SK-N-SH (cell line): Measurements from ENCODE around the gene NEBL. TPM values are rescaled to one million over a fixed set of nuclear protein-coding genes. Genes with fewer than 3 reads are reported as not detected.

ENCODE experiments used
- CTCF ChIA-PET: fragments of 300-600, 350-600 bp; formaldehyde crosslinking; extraction: SDS; loops from one replicate; lab custom pipeline; 2021; lab: Yijun Ruan, JAX
- POLR2A ChIA-PET: fragments of 350-600 bp; sonication (Branson Sonifier 250); formaldehyde crosslinking; extraction: SDS; loops from one replicate; lab custom pipeline; 2020; ENCODE audit warnings: antibody characterized with exemption, inconsistent platforms; lab: Yijun Ruan, JAX
- DNase-seq: peaks from one replicate; pipeline ENCODE4 v3.0.0; 2012
- H2AFZ ChIP-seq: fragments of 200-600 bp; sonication (generic); 2 replicates; pipeline ENCODE4 v1.8.1; 2016; ENCODE audit warnings: antibody characterized with exemption, mild to moderate bottlenecking, low read depth
- H3F3A ChIP-seq: fragments of 200-600 bp; sonication (generic); replicated peaks from 2 replicates; pipeline ENCODE3; 2016; ENCODE audit warnings: antibody characterized with exemption, mild to moderate bottlenecking; ENCODE audit not compliant: insufficient read depth
- H3K27ac ChIP-seq, 2 experiments: fragments of 200-500 bp in 1 of 2; fragments of 200-600 bp in 1 of 2; sonication (Bioruptor generic) in 1 of 2; sonication (generic), shearing (Covaris generic) in 1 of 2; 2 replicates each; pipeline versions ENCODE4 v1.5.1 to v1.6.1; 2014 to 2016; ENCODE audit warnings: low read depth in 2 of 2, inconsistent platforms in 1 of 2, low read length in 1 of 2, mild to moderate bottlenecking in 1 of 2, mixed read lengths in 1 of 2
- H3K27me3 ChIP-seq: fragments of 200-600 bp; sonication (generic), shearing (Covaris generic); 2 replicates; pipeline ENCODE4 v1.6.1; 2016; ENCODE audit warnings: mixed run types; ENCODE audit not compliant: insufficient read depth
- H3K36me3 ChIP-seq, 2 experiments: fragments of 200-500 bp in 1 of 2; fragments of 200-600 bp in 1 of 2; sonication (Bioruptor generic) in 1 of 2; sonication (generic) in 1 of 2; replicated peaks in 1 of 2; 2 replicates each; pipeline versions ENCODE3 to v1.5.1; 2014 to 2016; ENCODE audit warnings: low read length in 1 of 2, mild to moderate bottlenecking in 1 of 2; ENCODE audit not compliant: insufficient read depth in 2 of 2, control insufficient read depth in 1 of 2
- H3K4me1 ChIP-seq, 2 experiments: fragments of 200-500 bp in 1 of 2; fragments of 200-600 bp in 1 of 2; sonication (Bioruptor generic) in 1 of 2; sonication (generic), shearing (Covaris generic) in 1 of 2; 2 replicates each; pipeline versions ENCODE4 v1.5.1 to v1.6.1; 2014 to 2016; ENCODE audit warnings: low read depth in 1 of 2, low read length in 1 of 2, mixed run types in 1 of 2; ENCODE audit not compliant: insufficient read depth in 2 of 2, control insufficient read depth in 1 of 2
- H3K4me2 ChIP-seq: fragments of 200-600 bp; sonication (generic), shearing (Covaris generic); 2 replicates; pipeline ENCODE4 v1.6.1; 2017; ENCODE audit warnings: mixed run types
- H3K4me3 ChIP-seq, 2 experiments: fragments of 200-500 bp in 1 of 2; fragments of 200-600 bp in 1 of 2; sonication (Bioruptor generic) in 1 of 2; sonication (generic), shearing (Covaris generic) in 1 of 2; 2 replicates each; pipeline versions ENCODE4 v1.5.1 to v1.8.1; 2014 to 2016; ENCODE audit warnings: low read depth in 2 of 2, inconsistent platforms in 1 of 2, low read length in 1 of 2, mild to moderate bottlenecking in 1 of 2, mixed read lengths in 1 of 2, moderate library complexity in 1 of 2
- H3K79me2 ChIP-seq: fragments of 200-600 bp; sonication (generic); 2 replicates; pipeline ENCODE4 v1.8.1; 2017; ENCODE audit warnings: mild to moderate bottlenecking; ENCODE audit not compliant: insufficient read depth
- H3K9ac ChIP-seq: fragments of 200-600 bp; sonication (generic); 2 replicates; pipeline ENCODE4 v1.6.1; 2017; ENCODE audit warnings: mixed run types
- H3K9me2 ChIP-seq: fragments of 200-600 bp; sonication (generic); 2 replicates; pipeline ENCODE4 v1.6.1; 2017; ENCODE audit warnings: mixed run types
- H3K9me3 ChIP-seq: fragments of 200-600 bp; sonication (generic); 2 replicates; pipeline ENCODE4 v1.6.1; 2017; ENCODE audit warnings: mixed run types, mild to moderate bottlenecking, moderate library complexity
- H4K20me1 ChIP-seq: fragments of 200-600 bp; sonication (generic); 2 replicates; pipeline ENCODE4 v1.6.1; 2017; ENCODE audit warnings: mild to moderate bottlenecking, mixed run types; ENCODE audit not compliant: insufficient read depth
- CHD2 ChIP-seq: fragments of 150-350 bp; IDR thresholded peaks from 2 replicates; pipeline ENCODE4 v1.6.1; 2018; ENCODE audit warnings: low read length; ENCODE audit not compliant: partially characterized antibody
- CTCF ChIP-seq: fragments of 200-600 bp; sonication (generic); IDR thresholded peaks from 2 replicates; pipeline ENCODE4 v1.6.1; 2017; ENCODE audit warnings: antibody characterized with exemption, mild to moderate bottlenecking, moderate library complexity
- ELF1 ChIP-seq: IDR thresholded peaks from 2 replicates; pipeline ENCODE4 v1.4.0; 2012
- EP300 ChIP-seq, 2 experiments: IDR thresholded peaks; 2 replicates each; pipeline versions ENCODE4 v1.4.0 to v1.6.1; 2012; ENCODE audit warnings: borderline replicate concordance in 1 of 2, low read depth in 1 of 2, low read length in 1 of 2
- FOXJ3 ChIP-seq: sonication (generic); formaldehyde crosslinking; IDR thresholded peaks from 2 replicates; pipeline ENCODE4 v1.5.1; 2020; ENCODE audit warnings: mild to moderate bottlenecking, missing genetic modification reagents
- JUND ChIP-seq: IDR thresholded peaks from 2 replicates; pipeline ENCODE4 v1.4.0; 2012
- MXI1 ChIP-seq: IDR thresholded peaks from 2 replicates; pipeline ENCODE4 v1.6.1; 2012; ENCODE audit warnings: mild to moderate bottlenecking, low read depth, low read length, improper control_type of control experiment
- NFIC ChIP-seq: IDR thresholded peaks from 2 replicates; pipeline ENCODE4 v1.4.0; 2012; ENCODE audit warnings: borderline replicate concordance
- NRF1 ChIP-seq: IDR thresholded peaks from 2 replicates; pipeline ENCODE4 v1.6.1; 2012; ENCODE audit warnings: low read depth, mild to moderate bottlenecking, low read length
- RAD21 ChIP-seq: IDR thresholded peaks from 2 replicates; pipeline ENCODE4 v1.6.1; 2012; ENCODE audit warnings: mild to moderate bottlenecking, low read length
- REST ChIP-seq: IDR thresholded peaks from 2 replicates; pipeline ENCODE4 v1.6.1; 2012; ENCODE audit warnings: mild to moderate bottlenecking, low read depth, low read length, moderate library complexity
- RFX5 ChIP-seq: IDR thresholded peaks from 2 replicates; pipeline ENCODE4 v1.6.1; 2012; ENCODE audit warnings: mild to moderate bottlenecking, improper control_type of control experiment, low read length
- RXRA ChIP-seq: IDR thresholded peaks from 2 replicates; pipeline ENCODE4 v1.4.0; 2012; ENCODE audit warnings: low read depth, mild to moderate bottlenecking, borderline replicate concordance
- SIN3A ChIP-seq: IDR thresholded peaks from 2 replicates; pipeline ENCODE4 v1.6.1; 2012; ENCODE audit warnings: low read depth, mild to moderate bottlenecking, low read length, moderate library complexity, borderline replicate concordance
- SMC3 ChIP-seq: IDR thresholded peaks from 2 replicates; pipeline ENCODE4 v1.6.1; 2012; ENCODE audit warnings: low read depth, low read length, improper control_type of control experiment
- TAF1 ChIP-seq: IDR thresholded peaks from 2 replicates; pipeline ENCODE4 v1.6.1; 2012; ENCODE audit warnings: low read depth, mild to moderate bottlenecking, low read length, moderate library complexity, borderline replicate concordance
- TEAD4 ChIP-seq: IDR thresholded peaks from 2 replicates; pipeline ENCODE4 v1.4.0; 2012; ENCODE audit warnings: mild to moderate bottlenecking, borderline replicate concordance; ENCODE audit not compliant: insufficient read depth
- USF2 ChIP-seq: fragments of 150-350 bp; IDR thresholded peaks from 2 replicates; pipeline ENCODE4 v1.6.1; 2017; ENCODE audit warnings: antibody characterized with exemption, low read length, low read depth, borderline replicate concordance
- WGBS: methylation state at CpG from one replicate; pipeline ENCODE4 v1.1.6; 2017; ENCODE audit warnings: low lambda C conversion rate; 5-methylcytosine and 5-hydroxymethylcytosine counted together
- polyA plus RNA-seq, 3 experiments: library from polyadenylated mRNA; depleted of rRNA; stranded (reverse); fragments of >200 nt; gene quantifications; 2 replicates each; pipeline ENCODE4 v1.2.3, GENCODE V29; 2012
- TF ChIP-seq, protein P1 (sequence below): IDR thresholded peaks from 2 replicates; pipeline ENCODE4 v1.4.0; 2012; ENCODE audit warnings: low read depth
- TF ChIP-seq, protein P2 (sequence below): fragments of 150-350 bp; IDR thresholded peaks from 2 replicates; pipeline ENCODE4 v1.6.1; 2016; ENCODE audit warnings: mild to moderate bottlenecking, low read depth, low read length

NEBL gene
- polyA plus RNA-seq, 1 of the 3 experiments (the other 2 are of a cell fraction), result 0.58 TPM

DNA sequence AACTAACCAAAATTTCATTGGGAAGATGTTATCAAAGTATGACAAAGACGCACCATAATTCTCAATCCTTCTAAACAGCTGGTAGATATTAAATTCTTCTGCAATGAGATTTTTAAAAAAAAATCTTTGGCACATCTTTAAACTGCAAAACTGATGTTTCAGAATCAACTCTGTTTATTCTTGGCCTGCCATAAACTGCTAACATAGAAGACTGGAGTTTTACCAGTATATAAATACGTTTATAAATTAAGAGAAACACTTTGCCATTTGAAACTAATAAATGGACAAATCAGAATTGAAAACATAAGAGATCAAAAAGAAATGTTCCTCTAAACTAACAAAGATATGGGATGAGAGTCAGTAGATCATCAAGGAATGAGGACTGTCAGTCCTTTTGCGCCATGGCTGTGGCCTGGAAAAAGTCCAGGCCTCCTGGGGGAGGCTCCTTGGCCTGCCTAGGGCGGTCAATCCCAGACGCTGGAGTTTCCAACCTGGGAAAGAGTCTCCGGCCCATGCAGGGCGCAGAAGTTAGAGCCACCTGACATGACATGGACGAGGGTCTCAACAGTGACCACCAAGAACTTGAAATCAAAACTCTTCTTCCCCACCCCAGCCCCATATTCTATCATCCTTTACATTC is 34.2 kb upstream of the NEBL start:
- Histone ChIP-seq H4K20me1 (no peaks in the 10 kb centered on the region), H3K27ac (no peak overlapping the region; a peak in 1 of 4 replicates), H3K36me3 (no peaks in the 10 kb centered on the region), H3K27me3 (no peaks in the 10 kb centered on the region), H3K9me2 (no peaks in the 10 kb centered on the region), H3K9ac (no peak overlapping the region), H3K9me3 (no peaks in the 10 kb centered on the region), H3F3A (no peaks in the 10 kb centered on the region), H3K4me3 (no peak overlapping the region), H2AFZ (no peak overlapping the region), H3K4me2 (no peak overlapping the region), H3K79me2 (no peaks in the 10 kb centered on the region), H3K4me1 (peaks cover 0 to 13% of the 10 kb centered on the region in 2 experiments; a peak in 2 of 4 replicates)
- DNase-seq, result no peak
- POLR2A ChIA-PET, result no interaction called here
- WGBS, result 59% methylated on average over 6 of the region's 8 CpGs
- TF ChIP-seq RAD21 (no peak), REST (no peak), NRF1 (no peak), ELF1 (no peak), EP300 (IDR thresholded peaks at IDR 0.05; ENCODE audit: borderline replicate concordance in 1 of 2, low read depth in 1 of 2, low read length in 1 of 2) (no peak), RFX5 (no peak), MXI1 (no peak), SIN3A (no peak), TAF1 (no peak), SMC3 (no peak), USF2 (no peak), NFIC (no peak), RXRA (no peak), JUND (no peak), TEAD4 (no peak), CTCF (no peak), FOXJ3 (CRISPR knock-in tag) (no peak), CHD2 (no peak)
- TF ChIP-seq, protein P1, sequence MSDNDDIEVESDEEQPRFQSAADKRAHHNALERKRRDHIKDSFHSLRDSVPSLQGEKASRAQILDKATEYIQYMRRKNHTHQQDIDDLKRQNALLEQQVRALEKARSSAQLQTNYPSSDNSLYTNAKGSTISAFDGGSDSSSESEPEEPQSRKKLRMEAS, result no peak
- TF ChIP-seq, protein P2, sequence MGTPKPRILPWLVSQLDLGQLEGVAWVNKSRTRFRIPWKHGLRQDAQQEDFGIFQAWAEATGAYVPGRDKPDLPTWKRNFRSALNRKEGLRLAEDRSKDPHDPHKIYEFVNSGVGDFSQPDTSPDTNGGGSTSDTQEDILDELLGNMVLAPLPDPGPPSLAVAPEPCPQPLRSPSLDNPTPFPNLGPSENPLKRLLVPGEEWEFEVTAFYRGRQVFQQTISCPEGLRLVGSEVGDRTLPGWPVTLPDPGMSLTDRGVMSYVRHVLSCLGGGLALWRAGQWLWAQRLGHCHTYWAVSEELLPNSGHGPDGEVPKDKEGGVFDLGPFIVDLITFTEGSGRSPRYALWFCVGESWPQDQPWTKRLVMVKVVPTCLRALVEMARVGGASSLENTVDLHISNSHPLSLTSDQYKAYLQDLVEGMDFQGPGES, result no peak
- CTCF ChIA-PET, result no interaction called here
